GM21723 (cell line): ENCODE results near the gene RMND5B.

Experiments
- ATAC-seq: cut with Tn5 transposase; IDR thresholded peaks from one replicate; pipeline ENCODE4 v1.9.1; 2021; ENCODE audit warnings: mild to moderate bottlenecking, moderate library complexity; ENCODE audit not compliant: unreplicated experiment

The RMND5B gene

GRCh38 chr5:178113141-178113787 is 17.6 kb upstream of the RMND5B start, which contains the start of gene N4BP3:
TSS of gene N4BP3 (plus strand) at chr5:178113532. CDS start at chr5:178119584, 6,052 bp downstream.
- ATAC-seq: peak; percentile 55

- no peak for ATAC-seq
These were observed 16.9 kb upstream of the RMND5B start for GRCh38 chr5:178113841-178114324.

GRCh38 chr5:178114325-178115135 is 16.3 kb upstream of the RMND5B start:
- no peak for ATAC-seq

DNA sequence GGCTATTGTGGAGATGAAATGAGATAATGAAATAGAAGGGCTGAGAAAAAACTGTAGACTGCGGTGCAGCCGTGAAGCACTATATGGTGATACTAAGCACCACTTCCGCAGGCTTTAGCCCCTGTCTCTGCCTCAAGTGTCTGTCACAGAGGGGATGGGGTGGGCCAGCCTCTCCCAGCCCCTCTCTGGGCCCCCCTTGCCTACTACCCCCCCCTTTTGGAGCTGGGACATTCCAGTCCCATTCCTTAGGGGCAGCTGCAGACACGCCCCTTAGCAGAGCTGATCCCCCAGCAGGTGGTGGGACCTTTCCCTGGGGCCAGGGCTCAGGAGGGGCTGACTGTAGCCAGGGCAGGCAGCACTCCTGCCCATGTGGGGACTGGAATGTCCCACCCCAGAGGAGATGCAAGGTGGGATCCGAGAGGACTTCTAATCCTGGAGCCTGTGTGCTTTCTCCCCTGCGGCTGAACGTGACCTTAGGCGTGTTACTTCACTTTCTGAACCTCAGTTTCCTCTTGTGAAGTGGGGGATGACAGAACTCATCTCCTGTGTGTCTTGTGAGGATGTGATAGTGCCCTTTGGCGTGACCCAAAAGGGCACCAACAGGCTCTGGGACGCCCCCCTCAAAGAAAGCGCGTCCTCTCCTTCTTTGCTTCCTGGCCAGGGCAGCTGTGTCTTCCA is 15.5 kb upstream of the RMND5B start:
- ATAC-seq: no peak

DNA sequence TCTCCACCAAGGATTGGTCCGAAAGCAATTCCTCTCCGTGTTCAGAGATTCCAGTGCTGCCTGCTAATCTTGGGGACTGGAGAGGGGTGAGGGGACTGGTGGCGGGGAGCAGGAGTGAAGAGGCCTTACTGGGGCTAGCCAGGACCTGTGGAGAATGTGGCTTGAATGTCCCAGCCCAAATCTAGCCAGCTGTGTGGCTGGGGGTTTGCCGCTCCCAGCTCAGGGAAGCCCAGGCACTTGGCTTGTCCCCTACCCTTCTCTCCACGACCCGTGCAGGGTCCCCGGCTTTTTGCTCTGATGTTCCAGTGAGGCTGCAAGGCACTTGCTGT is 15.0 kb upstream of the RMND5B start:
- no peak for ATAC-seq

- peak; percentile 39 for ATAC-seq
These were observed 14.5 kb upstream of the RMND5B start for GRCh38 chr5:178116143-178116885.

DNA sequence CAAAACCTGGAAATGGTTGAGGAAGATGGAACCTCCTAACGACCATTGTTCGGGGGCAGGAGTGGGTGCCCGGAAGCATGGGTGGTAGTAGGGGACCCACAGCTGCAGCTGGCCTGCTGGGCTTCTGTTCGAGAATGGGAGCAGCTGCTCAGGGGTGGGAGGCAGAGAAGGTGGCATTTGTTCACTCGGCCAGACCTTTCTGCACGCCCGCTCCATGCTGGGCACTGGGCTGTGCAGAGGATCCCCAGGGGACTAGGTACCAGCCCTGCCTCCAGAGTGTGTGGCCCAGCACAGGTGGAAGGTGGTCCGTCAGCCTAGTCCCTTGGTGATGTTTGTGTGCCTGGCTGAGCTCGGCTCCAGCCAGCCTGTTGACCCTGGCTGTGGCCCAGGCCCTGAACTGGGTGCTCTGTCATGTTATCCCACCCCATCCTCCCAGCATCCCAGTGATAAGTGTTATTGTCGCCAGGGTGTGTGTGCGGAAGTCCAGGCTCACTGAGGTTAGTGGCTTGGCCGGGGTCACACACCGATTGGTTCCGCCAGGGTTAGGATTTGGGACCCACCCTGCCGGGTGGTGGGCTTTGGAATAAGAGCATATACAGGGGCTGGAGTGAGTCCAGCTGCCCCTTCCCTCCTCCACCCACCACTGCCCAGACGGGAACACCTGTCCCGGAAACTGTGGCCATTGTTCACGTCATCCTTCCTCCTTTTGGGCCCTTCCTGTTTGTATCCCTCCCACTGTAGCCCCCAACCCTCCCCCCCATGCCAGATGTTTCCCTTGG is 12.7 kb upstream of the RMND5B start:
- no peak for ATAC-seq

DNA sequence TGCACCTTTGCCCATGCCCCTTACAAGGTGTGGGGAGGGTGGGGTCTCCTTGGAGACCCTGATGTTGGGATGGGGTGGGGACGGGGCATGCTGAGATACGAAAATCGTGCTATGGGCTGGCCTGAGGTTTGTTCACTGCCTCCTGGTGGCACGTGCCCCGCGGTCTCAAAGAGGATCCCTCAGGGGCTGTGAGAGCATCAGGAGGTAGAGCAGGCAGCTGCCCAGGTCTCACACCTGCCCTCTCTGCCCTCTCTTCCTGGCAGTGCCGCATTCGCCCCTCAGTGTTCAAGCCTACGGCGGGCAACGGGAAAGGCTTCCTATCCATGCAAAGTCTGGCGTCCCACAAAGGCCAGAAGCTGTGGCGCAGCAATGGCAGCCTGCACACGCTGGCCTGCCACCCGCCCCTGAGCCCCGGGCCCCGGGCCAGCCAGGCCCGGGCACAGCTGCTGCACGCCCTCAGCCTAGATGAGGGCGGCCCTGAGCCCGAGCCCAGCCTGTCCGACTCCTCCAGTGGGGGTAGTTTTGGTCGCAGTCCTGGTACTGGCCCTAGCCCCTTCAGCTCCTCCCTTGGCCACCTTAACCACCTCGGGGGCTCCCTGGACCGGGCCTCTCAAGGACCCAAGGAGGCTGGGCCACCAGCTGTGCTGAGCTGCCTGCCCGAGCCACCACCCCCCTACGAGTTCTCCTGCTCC is 10.8 kb upstream of the RMND5B start:
- ATAC-seq: no peak

DNA sequence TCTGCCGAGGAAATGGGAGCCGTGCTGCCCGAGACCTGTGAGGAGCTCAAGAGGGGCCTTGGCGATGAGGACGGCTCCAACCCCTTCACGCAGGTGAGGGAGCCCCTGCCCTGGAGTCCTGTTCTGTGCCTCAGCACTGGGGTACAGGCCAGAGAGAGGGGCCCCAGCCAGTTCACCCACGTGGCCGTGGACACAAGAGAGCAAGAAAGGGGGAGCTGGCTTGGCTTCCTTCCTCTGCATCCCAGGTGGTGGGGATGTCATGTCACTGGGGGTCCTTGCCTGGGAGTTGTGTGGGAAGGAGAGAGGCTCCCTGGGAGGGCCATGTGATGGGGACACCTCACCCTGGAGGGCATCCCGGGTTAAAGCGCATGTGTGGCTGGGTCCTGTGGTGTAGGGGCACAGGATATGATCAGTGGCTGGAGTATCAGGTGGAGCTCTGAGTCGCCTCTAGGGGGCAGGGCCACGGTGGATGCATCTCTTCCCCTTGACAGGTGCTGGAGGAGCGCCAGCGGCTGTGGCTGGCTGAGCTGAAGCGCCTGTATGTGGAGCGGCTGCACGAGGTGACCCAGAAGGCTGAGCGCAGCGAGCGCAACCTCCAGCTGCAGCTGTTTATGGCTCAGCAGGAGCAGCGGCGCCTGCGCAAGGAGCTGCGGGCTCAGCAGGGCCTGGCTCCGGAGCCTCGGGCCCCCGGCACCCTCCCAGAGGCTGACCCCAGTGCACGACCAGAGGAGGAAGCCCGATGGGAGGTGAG is 10.0 kb upstream of the RMND5B start:
- peak; percentile 75 for ATAC-seq

GRCh38 chr5:178121391-178122276 is 9.2 kb upstream of the RMND5B start:
- ATAC-seq: no peak

- ATAC-seq: no peak
These were observed 8.5 kb upstream of the RMND5B start for GRCh38 chr5:178122346-178122745.

DNA sequence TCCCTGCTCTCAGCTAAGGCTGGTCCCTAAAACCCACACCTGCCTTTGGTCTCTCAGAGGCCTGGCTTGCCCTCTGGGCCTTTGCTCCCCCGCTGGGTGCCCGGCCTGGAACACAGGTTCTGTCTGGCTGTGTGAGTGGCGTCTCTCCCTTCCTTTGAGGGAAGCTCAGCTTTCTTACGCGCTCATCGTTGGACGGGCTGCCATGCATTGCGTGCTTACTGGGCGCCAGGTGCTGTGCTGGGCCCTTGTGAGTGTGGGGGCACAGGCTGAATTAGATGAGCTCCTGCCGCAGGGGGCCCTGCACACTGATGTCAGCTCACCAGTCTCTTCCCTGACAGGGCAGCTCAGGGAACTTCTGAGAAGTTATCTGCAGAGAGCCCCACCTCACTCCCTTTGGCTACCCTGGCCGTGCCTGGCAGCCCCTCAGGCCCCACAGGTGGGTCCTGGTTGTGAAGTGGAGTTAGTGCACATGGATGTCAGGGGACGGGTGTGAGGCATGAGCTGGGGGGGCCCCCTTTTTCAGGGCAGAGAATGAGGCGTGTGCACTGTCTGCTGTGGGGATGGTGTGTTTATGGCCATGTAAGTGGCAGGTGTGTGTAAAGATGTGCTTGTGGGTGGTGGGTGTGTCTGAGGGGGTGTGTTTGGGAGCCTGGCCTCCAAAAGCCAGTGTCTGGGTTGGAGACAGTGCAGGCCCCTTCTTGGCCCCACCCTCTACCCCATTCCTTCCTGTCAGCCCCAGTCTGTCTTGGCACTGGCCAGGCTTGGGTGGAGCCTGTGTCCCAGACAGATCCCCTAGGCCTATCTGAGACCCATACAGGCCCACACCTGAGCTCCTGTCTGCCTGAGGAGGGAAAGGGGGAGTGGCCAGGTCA is 7.5 kb upstream of the RMND5B start:
- ATAC-seq: no peak

DNA sequence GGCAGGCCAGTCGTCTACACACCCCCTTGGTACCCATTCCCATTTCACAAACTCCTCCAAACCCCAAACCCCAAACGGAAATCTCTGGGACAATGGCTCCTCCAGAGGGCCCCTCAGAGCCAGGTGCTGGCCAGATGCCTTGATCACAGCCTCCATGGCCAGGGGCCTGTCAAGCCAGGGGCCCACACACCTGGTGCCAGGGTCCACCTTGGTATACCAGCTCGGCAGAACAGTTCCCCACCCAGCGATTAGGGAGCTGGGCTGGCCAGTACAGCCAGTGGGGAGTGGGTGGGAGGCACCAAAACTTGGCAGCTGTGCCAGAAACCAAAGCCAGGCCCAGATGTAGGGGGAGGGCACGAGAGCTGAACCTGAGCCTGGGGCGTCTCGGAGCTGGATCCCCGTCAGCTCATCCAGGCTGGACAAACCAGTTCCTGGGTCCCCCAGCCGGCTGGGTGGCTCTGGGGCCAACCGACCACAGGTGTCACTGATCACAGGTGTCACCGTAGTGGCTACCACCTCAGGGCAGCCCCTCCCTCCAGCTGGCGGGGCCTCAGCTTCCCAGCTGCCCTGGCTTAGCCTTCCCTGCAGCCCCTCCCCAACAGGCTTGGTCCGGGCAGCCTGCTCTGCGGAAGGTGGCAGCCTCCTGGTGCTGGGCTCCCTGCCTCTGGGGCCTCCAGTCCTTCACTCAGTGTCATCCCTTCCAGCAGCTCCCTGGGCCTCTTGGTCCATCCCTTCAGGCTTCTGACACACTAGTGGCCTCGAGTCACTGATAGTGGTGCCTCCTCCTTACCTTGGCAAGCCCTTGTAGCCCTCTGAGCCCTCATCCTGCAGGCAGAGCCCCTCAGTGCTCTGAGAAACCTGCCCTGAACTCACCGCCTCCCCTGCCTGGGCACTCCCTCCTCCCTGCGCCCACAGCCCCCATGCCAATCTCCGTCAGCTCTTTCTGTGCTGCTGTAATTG is 6.6 kb upstream of the RMND5B start:
- ATAC-seq: no peak

DNA sequence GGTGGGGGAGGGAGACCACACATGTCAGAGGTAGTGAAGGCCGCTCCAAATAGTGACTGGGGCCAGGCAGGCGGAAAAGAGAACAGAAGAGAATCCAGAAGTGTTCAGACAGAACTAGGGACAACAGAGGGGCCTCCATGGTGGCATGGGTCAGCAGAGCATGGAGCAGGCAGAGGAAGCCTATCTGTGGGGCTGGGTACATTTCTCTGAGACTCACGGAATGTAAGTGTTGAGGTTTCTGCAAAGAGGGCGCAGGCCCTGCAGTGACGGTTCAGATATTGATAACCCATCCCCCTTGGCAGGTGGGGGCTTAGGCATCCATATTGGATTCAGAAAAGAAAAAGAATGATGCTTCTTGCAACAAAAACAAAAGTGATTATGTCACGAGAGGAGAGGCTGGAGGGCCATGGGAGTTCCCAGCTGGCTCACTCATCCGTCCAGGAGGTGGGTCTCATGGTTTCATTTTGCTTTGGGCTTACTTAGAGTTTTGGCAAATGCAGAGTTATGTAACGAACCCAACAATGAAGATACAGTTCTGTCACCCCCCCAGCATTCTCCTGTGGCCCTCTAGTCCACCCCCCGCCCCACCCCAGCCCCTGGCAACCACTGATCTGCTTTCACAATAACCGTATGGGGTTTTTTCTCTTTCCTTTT is 5.4 kb upstream of the RMND5B start:
- no peak for ATAC-seq

- no peak for ATAC-seq
These were observed 4.3 kb upstream of the RMND5B start for GRCh38 chr5:178126556-178126955.
